ENCODE measurements around the gene SMIM45.
A peak's percentile ranks its signal among the peaks of the same experiment; 100 is the strongest.

The SMIM45 gene

GRCh38 chr22:41998361-41999261, 46.7 kb downstream of the SMIM45 start, which contains the start of gene WBP2NL:
WBP2NL (plus strand) TSS chr22:41998788; CDS start chr22:41998819, 31 bp downstream.
- H3K4me3 ChIP-seq (ENCODE audit: low read depth in 2 of 2, low read length in 2 of 2), result peak within 1 kb of the TSS; percentile 30 to 54
- no peak within 1 kb of the TSS for H3K27ac ChIP-seq (ENCODE audit: low read length)
- CTCF ChIA-PET, result no interaction called here
- in situ Hi-C loops (cut with HindIII; ENCODE audit: low pct_unique_long_range_greater_than_20kb, low sequenced_read_pairs), result no loop called here
- peak; percentile 89 for ATAC-seq
- no peaks in the 10 kb centered on the region for H3K36me3 ChIP-seq (ENCODE audit: control insufficient read depth, insufficient read depth, low read length)
- H3K4me1 ChIP-seq (ENCODE audit: control insufficient read depth, insufficient read depth, low read length), result no peaks in the 10 kb centered on the region
- DNase-seq (ENCODE audit: low read depth, low spot score), result peak; percentile 10
- TF ChIP-seq SIN3A (IDR thresholded peaks at IDR 0.05; ENCODE audit: borderline replicate concordance, insufficient read depth, low read depth, low read length), result no peak
- TF ChIP-seq POLR2AphosphoS5 (IDR thresholded peaks at IDR 0.05; ENCODE audit: low read depth, low read length), result peak; percentile 33; the same call in 1 of the 2 replicates
- no peak for TF ChIP-seq REST (IDR thresholded peaks at IDR 0.05; ENCODE audit: insufficient read depth in 1 of 2, low read depth in 2 of 2, low read length in 1 of 2)
- no peak for TF ChIP-seq CTCF (IDR thresholded peaks at IDR 0.05)
- TF ChIP-seq TCF7L2 (IDR thresholded peaks at IDR 0.05; ENCODE audit: low read depth, low read length), result no peak
- no TSS peak for BruUV-seq (replicated peaks)
- no peaks in the 10 kb centered on the region for H3K9me3 ChIP-seq (ENCODE audit: control insufficient read depth, insufficient read depth, low read depth, low read length)
- intact Hi-C loops (cut with micrococcal nuclease; ENCODE audit: unreplicated experiment), result no loop called here
- POLR2A ChIA-PET, result no interaction called here
- no peaks in the 10 kb centered on the region for H3K27me3 ChIP-seq (ENCODE audit: control insufficient read depth, insufficient read depth, low read length)

- Histone ChIP-seq H3K4me1 (ENCODE audit: control insufficient read depth, insufficient read depth, low read length) (no peaks in the 10 kb centered on the region), H3K9me3 (ENCODE audit: control insufficient read depth, insufficient read depth, low read depth, low read length) (no peaks in the 10 kb centered on the region), H3K4me3 (ENCODE audit: low read depth in 2 of 2, low read length in 2 of 2) (no peak overlapping the region), H3K27me3 (ENCODE audit: control insufficient read depth, insufficient read depth, low read length) (no peaks in the 10 kb centered on the region), H3K36me3 (ENCODE audit: control insufficient read depth, insufficient read depth, low read length) (no peaks in the 10 kb centered on the region), H3K27ac (ENCODE audit: low read length) (no peak overlapping the region)
- in situ Hi-C loops (cut with HindIII; ENCODE audit: low pct_unique_long_range_greater_than_20kb, low sequenced_read_pairs), result no loop called here
- ChIA-PET POLR2A (no interaction called here), CTCF (no interaction called here)
- no peak for TF ChIP-seq TCF7L2 (IDR thresholded peaks at IDR 0.05; ENCODE audit: low read depth, low read length)
- no peak for TF ChIP-seq REST (IDR thresholded peaks at IDR 0.05; ENCODE audit: insufficient read depth in 1 of 2, low read depth in 2 of 2, low read length in 1 of 2)
- TF ChIP-seq SIN3A (IDR thresholded peaks at IDR 0.05; ENCODE audit: borderline replicate concordance, insufficient read depth, low read depth, low read length), result no peak
- no peak for DNase-seq (ENCODE audit: low read depth, low spot score)
- intact Hi-C loops (cut with micrococcal nuclease; ENCODE audit: unreplicated experiment), result no loop called here
- BruUV-seq (replicated peaks), result no TSS peak
- no peak for ATAC-seq
Observed at GRCh38 chr22:42000466-42000865, 48.5 kb downstream of the SMIM45 start.
